ENCODE measurements around the gene CFAP157. TPM values are rescaled to one million over a fixed set of nuclear protein-coding genes. Genes with fewer than 3 reads are reported as not detected.

Gene CFAP157
- total and polyA plus RNA-seq, 2 donors (not counting 3 experiments of a cell fraction or from before 2014, with no cell fraction given), result 0.03 TPM; not detected in 1

GRCh38 chr9:127754099-127755060 lies 47.6 kb downstream of the CFAP157 start:
- H3K9ac ChIP-seq (replicated peaks; ENCODE audit: extremely low read depth, insufficient read depth, low read length), result no peak overlapping the region
- TF ChIP-seq POLR2AphosphoS5 (IDR thresholded peaks at IDR 0.05; ENCODE audit: insufficient read depth, low read depth, low read length) (no peak), POLR2A (IDR thresholded peaks at IDR 0.05; ENCODE audit: low read depth, low read length) (no peak), JUN (IDR thresholded peaks at IDR 0.05; ENCODE audit: borderline replicate concordance, insufficient read depth, insufficient read length, low read depth) (no peak), FOS (IDR thresholded peaks at IDR 0.05; ENCODE audit: borderline replicate concordance, insufficient read depth, low read length) (no peak), CTCF (IDR thresholded peaks at IDR 0.05; ENCODE audit: extremely low read depth in 1 of 2, insufficient read depth in 1 of 2, low read depth in 1 of 2, low read length in 2 of 2) (no peak), MYC (IDR thresholded peaks at IDR 0.05; ENCODE audit: low read depth, low read length) (no peak), EZH2 (IDR thresholded peaks at IDR 0.05; ENCODE audit: borderline replicate concordance, low read depth, low read length, severe bottlenecking) (no peak), GATA2 (IDR thresholded peaks at IDR 0.05; ENCODE audit: insufficient read depth, insufficient read length, low read depth, low read length) (no peak), MAX (IDR thresholded peaks at IDR 0.05; ENCODE audit: insufficient read depth, insufficient read length) (no peak)
- peaks cover 3% of the 10 kb centered on the region for H4K20me1 ChIP-seq (replicated peaks; ENCODE audit: control insufficient read depth, extremely low read depth, insufficient read depth, low read length)
- H3K36me3 ChIP-seq (ENCODE audit: control insufficient read depth in 2 of 2, extremely low read depth in 1 of 2, insufficient read depth in 2 of 2, low read length in 2 of 2), result peaks cover 13 to 35% of the 10 kb centered on the region in 2 experiments
- H3K9me3 ChIP-seq (replicated peaks; ENCODE audit: control insufficient read depth, insufficient read depth, low read length), result no peaks in the 10 kb centered on the region
- peaks cover 12% of the 10 kb centered on the region for H3K4me1 ChIP-seq (ENCODE audit: control insufficient read depth, extremely low read depth, insufficient read depth, low read length)
- intact Hi-C loops (cut with micrococcal nuclease) (loop anchor here (2.0 kb wide), 1 partner anchor 16 kb away; no protein-coding TSS in a partner anchor), dilution Hi-C loops (cut with MboI; ENCODE audit: extremely low pct_ligation_motif_present, low sequenced_read_pairs) (no loop called here)
- DNase-seq (ENCODE audit: low read depth, low spot score) (no peak), FAIRE-seq (no peak)
- no peaks in the 10 kb centered on the region for H3K27me3 ChIP-seq (ENCODE audit: control insufficient read depth in 2 of 2, insufficient read depth in 2 of 2, low read length in 2 of 2)
- no peak overlapping the region for H3K27ac ChIP-seq (ENCODE audit: insufficient read depth, low read depth, low read length)
- H2AFZ ChIP-seq (ENCODE audit: low read depth, low read length), result no peak overlapping the region
- no peaks in the 10 kb centered on the region for H3K9me1 ChIP-seq (replicated peaks; ENCODE audit: control insufficient read depth, extremely low read depth, insufficient read depth, low read length)
- H3K4me3 ChIP-seq (replicated peaks in 1 of 3; ENCODE audit: insufficient read depth in 1 of 3, low read depth in 1 of 3, low read length in 3 of 3), result no peak overlapping the region
- ChIA-PET CTCF (interaction anchor here (1.1 to 1.4 kb wide), 4 partner anchors 19 to 251 kb away, joined by 3 to 4 read pairs (median 3); partner anchors contain the start of gene TOR2A), POLR2A (interaction anchor here (1.6 kb wide), 1 partner anchor 17 kb away, joined by 5 read pairs; no protein-coding TSS in a partner anchor)
- BruUV-seq (replicated peaks), result no TSS peak
- H3K4me2 ChIP-seq (ENCODE audit: insufficient read depth, low read length), result no peak overlapping the region
- H3K79me2 ChIP-seq (ENCODE audit: control insufficient read depth, insufficient read depth, low read length), result peaks cover 42% of the 10 kb centered on the region

All from endothelial cell of umbilical vein (primary cell).